T-helper 2 cell treated with Interferon-gamma antibody and Interleukin-4, amounts not matched to agents 5 μg/mL and 100 μg/mL, for 36 hours (primary cell): ENCODE results near the gene SHOC1.
A peak's percentile ranks its signal among the peaks of the same experiment; 100 is the strongest.
"Not testable (repeated sequence)": the region's sequence is repeated elsewhere in the genome, so short reads cannot be mapped to it uniquely, and the experiment has no call there.

Source experiments
- DNase-seq: peaks from one replicate; pipeline ENCODE4 v3.0.0; 2021; ENCODE audit warnings: low spot score
- H3K27ac Mint-ChIP-seq: one replicate; pipeline ENCODE4 v1.8.0; 2021; ENCODE audit warnings: mild to moderate bottlenecking, mixed read lengths
- H3K27me3 Mint-ChIP-seq: one replicate; pipeline ENCODE4 v1.8.0; 2021; ENCODE audit warnings: low read depth, mixed read lengths
- H3K36me3 Mint-ChIP-seq: one replicate; pipeline ENCODE4 v1.8.0; 2021; ENCODE audit warnings: low read depth, mixed read lengths
- H3K4me1 Mint-ChIP-seq: one replicate; pipeline ENCODE4 v1.8.0; 2021; ENCODE audit warnings: low read depth, mixed read lengths
- H3K4me3 Mint-ChIP-seq: one replicate; pipeline ENCODE4 v1.8.0; 2022; ENCODE audit warnings: mild to moderate bottlenecking, moderate library complexity, mixed read lengths
- H3K9me3 Mint-ChIP-seq: one replicate; pipeline ENCODE4 v1.8.0; 2021; ENCODE audit warnings: mixed read lengths

The SHOC1 gene

GRCh38 chr9:111791821-111792220 is 2.9 kb downstream of the SHOC1 start:
- not testable (repeated sequence) for DNase-seq, H3K4me1 Mint-ChIP-seq, H3K4me3 Mint-ChIP-seq, H3K36me3 Mint-ChIP-seq, H3K9me3 Mint-ChIP-seq, H3K27me3 Mint-ChIP-seq, H3K27ac Mint-ChIP-seq

- Mint-ChIP-seq H3K9me3 (peaks cover 12% of the 10 kb centered on the region), H3K4me1 (no peaks in the 10 kb centered on the region), H3K4me3 (no peak overlapping the region), H3K27ac (no peak overlapping the region), H3K27me3 (no peaks in the 10 kb centered on the region), H3K36me3 (peaks cover 2% of the 10 kb centered on the region)
- DNase-seq: no peak
These were observed 4.9 kb downstream of the SHOC1 start for GRCh38 chr9:111789881-111790280.

GRCh38 chr9:111783857-111784256 is 10.9 kb downstream of the SHOC1 start:
- H3K27me3 Mint-ChIP-seq: no peaks in the 10 kb centered on the region
- no peak overlapping the region for H3K4me3 Mint-ChIP-seq
- H3K36me3 Mint-ChIP-seq: peaks cover 2% of the 10 kb centered on the region
- no peak for DNase-seq
- no peak overlapping the region for H3K27ac Mint-ChIP-seq
- H3K9me3 Mint-ChIP-seq: peaks cover 12% of the 10 kb centered on the region
- no peaks in the 10 kb centered on the region for H3K4me1 Mint-ChIP-seq

DNA sequence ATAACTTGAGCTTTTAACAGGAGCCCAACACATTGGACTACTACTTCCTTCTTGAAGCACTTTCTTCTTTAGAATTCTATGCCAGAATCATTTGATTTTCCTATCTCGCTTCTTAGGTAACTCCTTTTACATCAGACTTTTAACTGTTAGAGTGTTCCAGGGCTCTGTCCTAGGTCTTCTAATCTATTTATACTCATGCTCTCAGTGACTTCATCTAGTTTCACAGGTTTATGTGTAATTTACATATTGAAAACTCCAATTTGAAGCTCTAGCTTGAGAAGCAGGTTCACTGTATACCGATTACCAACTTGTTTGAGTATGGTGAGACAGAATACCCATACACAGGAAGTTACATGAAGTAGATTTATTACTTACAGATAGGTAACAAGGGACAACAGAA is 11.3 kb downstream of the SHOC1 start:
- Mint-ChIP-seq H3K36me3 (peaks cover 2% of the 10 kb centered on the region), H3K27me3 (no peaks in the 10 kb centered on the region), H3K4me1 (no peaks in the 10 kb centered on the region), H3K9me3 (peaks cover 12% of the 10 kb centered on the region), H3K27ac (no peak overlapping the region), H3K4me3 (no peak overlapping the region)
- DNase-seq: no peak

DNA sequence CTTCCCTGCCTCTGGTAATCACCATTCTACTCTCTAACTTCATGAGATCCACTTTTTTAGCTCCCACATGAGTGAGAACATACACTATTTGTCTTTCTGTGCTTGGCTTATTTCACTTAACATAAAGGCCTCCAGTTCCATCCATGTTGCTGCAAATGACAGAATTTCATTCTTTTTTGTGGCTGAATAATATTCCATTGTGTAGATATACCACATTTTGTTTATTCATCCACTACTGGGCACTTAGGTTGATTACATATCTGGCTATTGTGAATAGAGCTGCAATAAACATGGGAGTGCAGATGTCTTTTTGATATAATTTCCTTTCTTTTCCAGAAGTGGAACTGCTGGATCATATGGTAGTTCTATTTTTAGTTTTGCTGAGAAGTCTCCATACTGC is 28.7 kb downstream of the SHOC1 start:
- peaks cover 4% of the 10 kb centered on the region for H3K36me3 Mint-ChIP-seq

DNA sequence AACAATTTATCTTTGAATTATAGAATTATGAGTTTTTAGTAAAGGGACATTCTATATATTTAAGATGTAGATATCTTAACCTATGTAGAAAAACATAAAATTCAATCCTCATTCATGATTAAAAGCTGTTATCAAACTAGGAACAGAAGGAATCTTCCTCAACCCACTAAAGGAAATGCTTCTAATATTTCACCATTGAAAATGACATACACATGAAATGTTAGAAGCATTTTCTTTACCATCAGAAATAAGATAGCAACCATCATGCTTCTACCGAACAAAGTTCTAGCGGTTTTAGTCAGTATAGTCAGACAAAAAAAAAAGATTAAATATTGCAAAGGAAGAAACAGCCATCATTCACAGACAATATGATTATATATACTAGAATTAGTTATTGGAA is 32.2 kb downstream of the SHOC1 start:
- DNase-seq: no peak
- Mint-ChIP-seq H3K27me3 (no peaks in the 10 kb centered on the region), H3K4me1 (no peaks in the 10 kb centered on the region), H3K36me3 (peaks cover 4% of the 10 kb centered on the region), H3K4me3 (no peak overlapping the region), H3K27ac (no peak overlapping the region), H3K9me3 (peaks cover 11% of the 10 kb centered on the region)

More for the DNA sequence above, 28.7 kb downstream of the SHOC1 start:
- H3K27me3 Mint-ChIP-seq: no peaks in the 10 kb centered on the region
- H3K4me1 Mint-ChIP-seq: no peaks in the 10 kb centered on the region
- no peak for DNase-seq
- peaks cover 11% of the 10 kb centered on the region for H3K9me3 Mint-ChIP-seq
- H3K4me3 Mint-ChIP-seq: no peak overlapping the region
- H3K27ac Mint-ChIP-seq: no peak overlapping the region

DNA sequence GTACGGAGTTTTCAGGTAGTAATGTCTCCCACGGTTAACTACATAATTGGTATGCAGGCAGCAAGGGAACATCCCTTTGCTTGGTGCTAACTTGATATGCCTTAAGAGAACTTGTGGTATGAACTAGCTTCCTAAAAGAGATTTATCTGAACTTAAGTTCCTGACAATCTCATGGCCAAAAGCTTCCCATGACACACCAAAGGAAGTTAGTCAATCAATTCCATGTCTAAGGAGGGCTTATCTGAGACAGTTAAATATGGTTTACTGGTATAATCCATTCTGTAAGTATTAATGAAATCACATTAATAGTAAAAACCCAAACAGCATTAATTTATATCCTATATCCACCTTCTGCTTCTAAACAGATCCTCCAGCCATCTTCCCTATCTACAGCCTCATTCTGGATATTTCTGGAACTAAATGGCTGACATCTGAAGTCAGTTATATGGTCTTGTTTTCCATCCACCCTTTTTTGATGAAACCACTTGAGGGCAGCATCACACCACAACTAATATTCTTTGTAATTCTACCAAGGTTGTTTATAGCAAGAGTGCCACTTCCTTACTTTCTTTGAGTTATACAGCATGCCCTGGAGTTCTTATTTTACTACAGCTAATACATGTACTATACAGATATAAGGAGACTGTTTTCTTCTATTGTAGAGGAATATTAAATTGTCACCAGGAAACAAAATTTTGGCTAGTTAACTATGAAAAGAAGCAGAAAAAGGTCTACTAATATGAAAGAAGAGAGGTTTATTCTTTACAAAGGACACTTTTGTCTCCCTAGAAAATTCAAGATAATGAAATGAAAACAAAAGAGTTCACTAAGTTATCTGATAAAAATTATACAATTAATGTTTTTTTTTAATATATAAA is 34.7 kb downstream of the SHOC1 start:
- Mint-ChIP-seq H3K27me3 (no peaks in the 10 kb centered on the region), H3K4me3 (no peak overlapping the region), H3K27ac (no peak overlapping the region), H3K4me1 (no peaks in the 10 kb centered on the region), H3K9me3 (no peaks in the 10 kb centered on the region), H3K36me3 (no peaks in the 10 kb centered on the region)
- peak; percentile 27 for DNase-seq

DNA sequence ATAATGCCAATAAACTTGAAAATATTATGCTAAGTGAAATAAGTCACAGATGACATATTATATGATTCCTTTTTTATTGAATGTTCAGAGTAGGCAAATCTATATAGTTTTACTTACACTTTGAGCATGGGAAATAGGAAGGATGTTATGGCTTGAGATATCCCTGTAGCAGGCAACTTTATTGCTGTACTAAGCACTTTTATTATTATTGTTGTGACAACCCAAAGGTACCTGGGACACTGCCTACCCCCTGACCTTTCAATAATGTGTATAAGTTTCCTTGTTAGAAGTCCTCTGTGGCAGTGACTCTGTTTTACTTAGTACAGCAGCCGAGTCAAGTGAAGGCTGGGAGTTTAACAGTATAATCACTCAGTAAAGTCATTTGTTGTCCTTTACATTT is 39.9 kb downstream of the SHOC1 start:
- no peaks in the 10 kb centered on the region for H3K4me1 Mint-ChIP-seq
- no peak for DNase-seq
- no peaks in the 10 kb centered on the region for H3K27me3 Mint-ChIP-seq
- H3K36me3 Mint-ChIP-seq: peaks cover 5% of the 10 kb centered on the region
- no peak overlapping the region for H3K27ac Mint-ChIP-seq
- H3K9me3 Mint-ChIP-seq: peaks cover 21% of the 10 kb centered on the region
- no peak overlapping the region for H3K4me3 Mint-ChIP-seq

GRCh38 chr9:111752455-111752854 is 42.3 kb downstream of the SHOC1 start:
- Mint-ChIP-seq H3K27ac (no peak overlapping the region), H3K9me3 (peaks cover 21% of the 10 kb centered on the region), H3K4me3 (no peak overlapping the region), H3K36me3 (peaks cover 8% of the 10 kb centered on the region), H3K4me1 (peaks cover 1% of the 10 kb centered on the region), H3K27me3 (no peaks in the 10 kb centered on the region)
- no peak for DNase-seq
